ENCODE results near the gene LYPD6. TPM values are rescaled to one million over a fixed set of nuclear protein-coding genes. Genes with fewer than 3 reads are reported as not detected.

LYPD6 gene
- polyA plus RNA-seq, 3 donors from 2014 or later, result 0.10 TPM; not detected in 2

DNA sequence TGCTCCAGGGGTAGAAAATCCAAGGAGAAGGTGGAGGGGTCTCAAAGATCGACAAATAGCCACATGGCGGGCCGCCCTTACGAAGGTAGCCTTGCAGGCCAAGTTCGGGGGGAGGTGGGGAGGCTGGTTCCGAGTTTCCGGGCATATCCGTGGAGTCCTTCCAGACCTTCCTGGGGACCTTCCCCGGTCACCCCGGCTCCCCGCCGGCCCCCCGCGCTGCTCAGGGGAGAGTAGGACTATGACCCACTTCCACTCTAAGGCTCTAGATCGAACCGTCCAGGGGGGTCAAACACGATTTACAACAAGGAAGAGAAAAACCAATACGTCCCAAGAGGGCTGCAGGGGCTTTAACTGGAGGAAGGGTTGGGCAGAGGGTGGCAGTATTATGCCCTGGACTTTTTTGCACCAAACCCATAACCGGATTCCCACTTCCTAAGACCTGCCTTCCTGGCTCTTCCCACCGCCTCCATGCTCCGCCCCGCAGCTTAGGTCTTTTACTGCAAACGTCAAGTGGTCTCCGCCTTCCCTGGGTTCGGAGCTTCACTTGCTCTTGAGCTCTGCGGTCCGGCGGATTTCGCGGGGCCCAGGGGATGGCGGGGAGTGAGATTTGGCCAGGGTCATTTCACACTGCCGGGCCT is 779 bp upstream of the LYPD6 start:
- Mint-ChIP-seq H3K4me1 (peaks cover 0 to 4% of the 10 kb centered on the region in 2 donors), H3K36me3 (peaks cover 0 to 4% (median 0%) of the 10 kb centered on the region in 3 donors), H3K9me3 (peaks cover 0 to 23% (median 11%) of the 10 kb centered on the region in 6 donors), H3K27ac (no peak overlapping the region), H3K27me3 (ENCODE audit: low read depth in 3 of 3) (peaks cover 16 to 27% (median 20%) of the 10 kb centered on the region in 3 donors), H3K4me3 (peak overlapping the region in 3 of 5 donors; percentile 9 to 58 (median 21))
- no peak for DNase-seq

DNA sequence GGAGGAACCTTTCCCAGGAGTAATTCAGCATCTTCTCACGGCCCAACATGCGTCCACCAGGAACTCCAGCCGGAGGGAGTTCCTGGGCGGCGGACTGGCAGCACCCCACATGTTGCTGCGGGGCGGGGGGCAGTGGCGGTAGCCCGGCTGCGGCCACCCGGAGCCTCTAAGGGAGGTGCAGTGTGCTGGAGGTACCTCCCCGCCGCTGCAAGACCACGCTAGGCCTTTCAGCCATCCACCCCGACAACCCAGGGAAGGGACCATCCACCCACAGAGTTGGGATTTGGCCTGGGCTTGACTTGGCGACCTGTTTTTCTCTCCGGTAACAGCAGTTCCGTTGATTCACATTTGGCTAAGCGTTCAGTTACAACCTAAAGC is 625 bp downstream of the LYPD6 start:
- Mint-ChIP-seq H3K36me3 (peaks cover 0 to 4% (median 0%) of the 10 kb centered on the region in 3 donors), H3K27ac (no peak overlapping the region), H3K4me1 (peaks cover 0 to 4% of the 10 kb centered on the region in 2 donors), H3K27me3 (ENCODE audit: low read depth in 3 of 3) (peaks cover 16 to 22% (median 20%) of the 10 kb centered on the region in 3 donors), H3K9me3 (peaks cover 0 to 23% (median 12%) of the 10 kb centered on the region in 6 donors), H3K4me3 (peak overlapping the region in 1 of 5 donors; percentile 43)
- DNase-seq, result no peak

DNA sequence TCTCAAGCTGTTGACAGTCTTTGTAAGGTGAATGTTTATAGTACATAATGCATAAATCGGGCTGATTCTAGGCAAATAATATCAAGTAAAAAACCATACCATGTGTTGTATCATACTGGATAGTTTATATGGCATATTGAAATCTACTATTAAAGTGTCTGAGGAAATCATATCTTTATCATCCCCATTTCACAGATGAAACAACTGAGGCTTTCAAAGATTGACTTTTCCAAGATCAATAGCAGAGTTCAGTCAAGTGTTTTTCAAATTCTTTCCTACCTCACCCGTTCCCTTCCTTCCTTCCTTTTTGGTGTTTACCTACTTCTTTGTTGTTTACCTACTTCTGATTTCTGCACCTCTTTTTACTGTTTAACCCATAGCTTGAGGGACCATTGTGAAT is 2.0 kb downstream of the LYPD6 start:
- Mint-ChIP-seq H3K27ac (no peak overlapping the region), H3K9me3 (peaks cover 0 to 23% (median 11%) of the 10 kb centered on the region in 6 donors), H3K27me3 (ENCODE audit: low read depth in 3 of 3) (peaks cover 17 to 22% (median 20%) of the 10 kb centered on the region in 3 donors), H3K4me1 (peaks cover 0 to 4% of the 10 kb centered on the region in 2 donors), H3K36me3 (peaks cover 0 to 4% (median 0%) of the 10 kb centered on the region in 3 donors), H3K4me3 (no peak overlapping the region)
- DNase-seq, result no peak

DNA sequence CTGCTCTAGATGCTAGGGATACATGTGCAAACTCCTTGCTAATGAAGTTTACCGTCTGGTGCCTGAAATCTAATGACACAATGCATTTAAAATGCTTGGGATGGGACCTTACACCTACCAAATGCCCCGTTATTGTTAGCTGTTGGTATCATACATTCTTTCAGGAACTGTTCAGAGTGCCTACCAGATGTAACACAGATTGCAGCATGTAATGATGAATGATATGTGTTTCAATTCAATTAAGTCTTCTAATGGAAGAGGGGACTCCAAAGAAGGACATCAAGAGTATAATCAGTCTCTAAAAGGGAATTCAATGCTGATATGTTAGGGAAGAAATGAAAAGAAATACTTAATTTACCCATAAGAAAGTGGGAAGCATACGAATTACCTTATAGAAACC is 3.2 kb downstream of the LYPD6 start:
- H3K36me3 Mint-ChIP-seq, result no peaks in the 10 kb centered on the region
- no peak overlapping the region for H3K27ac Mint-ChIP-seq

DNA sequence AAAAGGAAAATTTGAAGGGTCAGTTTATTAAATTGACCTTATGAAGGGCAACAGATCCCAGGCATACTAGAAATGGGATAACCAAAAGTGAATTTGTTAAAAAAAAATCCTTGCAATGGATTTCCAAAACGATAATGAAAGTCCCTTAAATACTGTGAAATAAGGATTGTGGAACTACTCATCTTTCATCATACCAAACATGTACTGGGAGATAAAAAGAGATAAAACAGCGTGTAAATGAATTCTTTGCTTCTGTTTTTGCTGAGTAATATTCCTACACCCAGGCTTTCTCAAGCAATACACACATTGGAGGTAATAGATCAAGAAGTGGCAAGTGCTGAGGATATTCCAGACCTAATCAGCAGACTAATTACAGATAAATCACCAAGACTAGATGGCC is 3.8 kb downstream of the LYPD6 start:
- DNase-seq, result no peak
- Mint-ChIP-seq H3K4me1 (peaks cover 0 to 3% of the 10 kb centered on the region in 2 donors), H3K27ac (no peak overlapping the region), H3K36me3 (no peaks in the 10 kb centered on the region), H3K9me3 (peaks cover 0 to 19% (median 5%) of the 10 kb centered on the region in 6 donors), H3K4me3 (no peak overlapping the region), H3K27me3 (ENCODE audit: low read depth in 3 of 3) (peaks cover 10 to 14% (median 12%) of the 10 kb centered on the region in 3 donors)

More for the DNA sequence above, 3.2 kb downstream of the LYPD6 start:
- Mint-ChIP-seq H3K4me3 (no peak overlapping the region), H3K27me3 (ENCODE audit: low read depth in 3 of 3) (peaks cover 10 to 17% (median 17%) of the 10 kb centered on the region in 3 donors), H3K4me1 (peaks cover 0 to 4% of the 10 kb centered on the region in 2 donors), H3K9me3 (peaks cover 0 to 21% (median 7%) of the 10 kb centered on the region in 6 donors)
- DNase-seq, result no peak

DNA sequence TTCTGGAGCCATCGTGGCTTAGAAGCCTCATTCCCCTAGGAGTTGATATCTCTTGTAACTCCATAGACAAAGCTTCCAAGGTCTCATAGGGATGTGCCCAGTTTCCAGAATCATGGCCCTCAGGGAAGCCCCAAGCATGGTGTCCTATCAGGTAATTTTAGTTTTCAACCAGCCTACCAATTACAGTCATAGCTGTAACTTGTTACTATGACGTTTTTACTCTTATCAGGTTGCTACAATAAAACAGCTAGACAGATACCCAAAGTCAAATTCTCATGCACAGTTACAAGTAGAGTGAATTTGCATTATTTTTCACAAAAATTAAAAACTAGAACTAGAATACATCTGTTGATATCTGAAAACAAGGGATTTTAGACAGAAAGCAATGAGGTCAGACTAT is 8.9 kb downstream of the LYPD6 start:
- no peaks in the 10 kb centered on the region for H3K4me1 Mint-ChIP-seq
- no peak overlapping the region for H3K4me3 Mint-ChIP-seq
- H3K27ac Mint-ChIP-seq, result no peak overlapping the region
- H3K9me3 Mint-ChIP-seq, result peaks cover 0 to 6% (median 3%) of the 10 kb centered on the region in 6 donors
- H3K36me3 Mint-ChIP-seq, result no peaks in the 10 kb centered on the region
- DNase-seq, result no peak
- peaks cover 0 to 5% (median 3%) of the 10 kb centered on the region in 3 donors for H3K27me3 Mint-ChIP-seq (ENCODE audit: low read depth in 3 of 3)

DNA sequence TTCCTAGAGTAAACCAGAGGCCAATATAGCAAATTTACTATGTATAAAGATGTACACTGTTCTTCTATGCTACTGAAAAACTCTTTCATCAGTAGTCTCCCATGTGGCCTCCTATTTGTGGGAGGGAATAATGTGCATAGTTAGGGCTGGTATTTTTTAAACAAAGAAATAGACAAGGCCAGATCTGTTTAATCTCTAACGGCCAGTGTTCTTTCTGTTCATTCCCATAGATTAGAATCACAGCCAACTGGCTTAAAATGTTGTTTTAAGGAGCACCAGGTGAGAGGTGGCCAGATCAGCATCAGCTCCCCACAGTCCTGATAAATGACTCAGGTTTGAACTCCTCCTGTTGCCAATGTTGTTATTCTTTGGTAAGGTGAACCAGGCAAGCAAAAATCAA is 12.1 kb downstream of the LYPD6 start:
- DNase-seq, result no peak
- Mint-ChIP-seq H3K9me3 (peaks cover 0 to 4% (median 0%) of the 10 kb centered on the region in 6 donors), H3K4me3 (no peak overlapping the region), H3K27ac (no peak overlapping the region), H3K4me1 (no peaks in the 10 kb centered on the region), H3K36me3 (no peaks in the 10 kb centered on the region), H3K27me3 (ENCODE audit: low read depth in 3 of 3) (peaks cover 0 to 5% (median 0%) of the 10 kb centered on the region in 3 donors)

DNA sequence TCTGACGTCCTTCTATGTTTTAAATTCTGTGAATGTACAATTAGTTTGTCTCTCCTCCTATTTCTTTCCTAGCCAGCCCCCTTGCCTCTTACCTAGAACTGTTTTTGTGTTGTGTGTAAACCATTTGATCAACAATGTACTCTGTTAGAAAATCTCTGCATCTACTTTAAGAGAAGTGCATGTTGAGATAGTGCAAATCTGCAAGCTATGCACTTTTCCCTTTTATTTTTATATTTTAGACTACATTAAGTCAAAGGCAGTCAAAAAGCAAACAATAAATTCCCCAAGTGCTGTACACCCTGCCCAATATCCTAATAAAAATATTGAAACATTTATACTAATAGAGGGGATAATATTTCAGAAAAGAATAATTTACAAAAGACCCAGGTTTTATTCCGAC is 13.7 kb downstream of the LYPD6 start:
- H3K36me3 Mint-ChIP-seq, result no peaks in the 10 kb centered on the region
- no peak overlapping the region for H3K4me3 Mint-ChIP-seq
- DNase-seq, result no peak
- no peaks in the 10 kb centered on the region for H3K4me1 Mint-ChIP-seq
- peaks cover 0 to 8% (median under 1%) of the 10 kb centered on the region in 3 donors for H3K27me3 Mint-ChIP-seq (ENCODE audit: low read depth in 3 of 3)
- H3K9me3 Mint-ChIP-seq, result peaks cover 0 to 9% (median 4%) of the 10 kb centered on the region in 6 donors
- H3K27ac Mint-ChIP-seq, result no peak overlapping the region

DNA sequence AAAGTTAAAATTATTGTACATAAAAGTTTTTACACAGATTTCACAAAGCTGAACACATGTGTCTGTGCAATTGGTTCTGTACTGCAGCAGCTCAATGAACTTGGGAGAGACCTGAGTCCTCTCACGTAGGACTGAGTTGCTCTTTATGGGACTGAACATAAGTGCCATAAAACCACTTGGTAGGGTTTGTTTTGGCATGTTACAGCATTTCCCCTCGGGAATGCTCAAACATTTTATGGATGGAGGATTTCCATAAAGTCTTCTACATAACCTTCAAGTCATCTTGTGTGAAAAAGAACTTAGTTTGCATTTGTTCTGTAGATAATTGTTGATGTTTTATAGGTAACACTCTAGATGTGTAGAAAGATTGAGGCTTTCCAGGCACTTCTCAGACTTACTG is 15.9 kb downstream of the LYPD6 start:
- H3K36me3 Mint-ChIP-seq, result no peaks in the 10 kb centered on the region
- H3K4me3 Mint-ChIP-seq, result no peak overlapping the region
- peaks cover 0 to 7% (median 4%) of the 10 kb centered on the region in 6 donors for H3K9me3 Mint-ChIP-seq
- H3K27ac Mint-ChIP-seq, result no peak overlapping the region
- DNase-seq, result no peak
- no peaks in the 10 kb centered on the region for H3K4me1 Mint-ChIP-seq
- H3K27me3 Mint-ChIP-seq (ENCODE audit: low read depth in 3 of 3), result peaks cover 0 to 9% (median 2%) of the 10 kb centered on the region in 3 donors

DNA sequence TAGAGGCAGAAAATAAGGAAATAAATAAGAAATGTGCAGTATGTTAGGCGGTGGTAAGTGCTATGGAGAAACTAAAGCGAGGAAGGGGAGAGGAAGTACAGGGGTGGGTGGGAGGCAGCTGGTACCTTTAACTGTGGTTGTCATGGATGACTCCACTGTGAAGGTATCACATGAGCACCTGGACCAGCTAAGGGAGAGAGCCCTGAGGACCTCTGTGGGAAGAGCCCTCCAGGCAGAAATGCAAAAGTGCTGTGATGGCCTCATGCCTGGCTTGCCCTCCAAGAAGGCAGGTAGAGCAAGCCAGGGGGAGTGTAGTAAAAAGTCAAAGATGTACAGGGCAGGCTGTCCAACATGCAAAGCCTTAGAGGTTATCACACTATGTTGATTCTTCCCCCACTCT is 17.9 kb downstream of the LYPD6 start:
- Mint-ChIP-seq H3K27ac (no peak overlapping the region), H3K4me1 (no peaks in the 10 kb centered on the region), H3K36me3 (no peaks in the 10 kb centered on the region)

DNA sequence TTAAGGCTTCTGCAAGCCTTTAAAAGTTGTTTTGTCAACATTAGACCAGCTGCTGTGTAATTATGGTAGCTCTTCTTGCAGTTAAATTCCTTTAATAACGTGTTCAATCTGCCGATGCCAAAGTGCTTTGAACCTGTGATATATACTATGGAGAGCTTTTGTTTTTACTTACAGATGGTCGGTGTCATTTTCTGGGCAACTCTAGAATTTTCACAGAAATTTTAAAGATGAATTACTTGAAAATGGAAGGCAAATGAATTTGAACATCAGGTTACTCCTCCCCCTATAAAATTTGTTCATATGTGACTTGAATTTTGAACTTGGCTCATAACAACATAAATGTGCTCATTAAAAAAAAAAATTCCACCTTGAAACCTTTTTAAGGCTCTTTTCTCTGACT is 23.0 kb downstream of the LYPD6 start:
- Mint-ChIP-seq H3K9me3 (peaks cover 0 to 8% (median 4%) of the 10 kb centered on the region in 6 donors), H3K4me1 (no peaks in the 10 kb centered on the region), H3K27ac (no peak overlapping the region), H3K36me3 (no peaks in the 10 kb centered on the region), H3K4me3 (no peak overlapping the region), H3K27me3 (ENCODE audit: low read depth in 3 of 3) (peaks cover 2 to 4% (median 3%) of the 10 kb centered on the region in 3 donors)
- DNase-seq, result no peak

More for the DNA sequence above, 17.9 kb downstream of the LYPD6 start:
- no peak overlapping the region for H3K4me3 Mint-ChIP-seq
- DNase-seq, result no peak
- H3K9me3 Mint-ChIP-seq, result peaks cover 0 to 9% (median 4%) of the 10 kb centered on the region in 6 donors
- peaks cover 0 to 4% (median 2%) of the 10 kb centered on the region in 3 donors for H3K27me3 Mint-ChIP-seq (ENCODE audit: low read depth in 3 of 3)

DNA sequence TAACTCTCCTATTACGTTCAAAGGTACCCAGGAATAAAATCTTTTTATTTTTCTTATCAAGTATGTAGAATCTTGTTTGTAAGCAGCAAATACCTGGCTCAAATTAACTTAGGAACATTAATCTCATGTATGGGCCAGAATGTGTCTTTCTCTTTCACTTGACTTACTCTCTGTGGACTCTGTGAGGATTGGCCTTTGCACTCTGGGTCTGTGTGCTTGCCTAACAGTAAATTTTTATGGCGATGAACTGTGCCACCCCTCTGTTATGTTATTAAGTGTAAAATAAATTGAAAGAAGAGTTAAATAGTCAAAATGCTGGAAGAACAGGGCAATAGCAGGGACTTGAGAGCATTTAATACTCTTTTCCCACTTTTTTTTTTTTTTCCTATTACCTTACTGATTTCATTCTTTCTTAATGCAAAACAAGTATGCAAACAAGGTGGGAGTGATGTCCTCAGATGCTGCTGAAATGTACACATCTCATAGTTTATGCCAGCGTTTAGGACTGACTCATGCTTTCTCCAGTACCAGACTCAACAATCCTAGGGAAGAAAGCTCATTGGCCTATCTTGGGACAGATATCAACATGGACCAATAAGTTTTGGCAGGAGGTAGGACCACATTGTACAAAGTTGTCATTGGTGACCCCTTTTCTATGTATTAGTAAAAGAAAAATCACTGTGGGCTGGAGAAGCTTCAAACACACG is 25.5 kb downstream of the LYPD6 start:
- H3K27me3 Mint-ChIP-seq (ENCODE audit: low read depth in 3 of 3), result peaks cover 0 to 3% (median 0%) of the 10 kb centered on the region in 3 donors
- H3K4me3 Mint-ChIP-seq, result no peak overlapping the region
- no peak for DNase-seq
- H3K36me3 Mint-ChIP-seq, result no peaks in the 10 kb centered on the region
- no peak overlapping the region for H3K27ac Mint-ChIP-seq
- peaks cover 0 to 4% (median 0%) of the 10 kb centered on the region in 6 donors for H3K9me3 Mint-ChIP-seq
- no peaks in the 10 kb centered on the region for H3K4me1 Mint-ChIP-seq

DNA sequence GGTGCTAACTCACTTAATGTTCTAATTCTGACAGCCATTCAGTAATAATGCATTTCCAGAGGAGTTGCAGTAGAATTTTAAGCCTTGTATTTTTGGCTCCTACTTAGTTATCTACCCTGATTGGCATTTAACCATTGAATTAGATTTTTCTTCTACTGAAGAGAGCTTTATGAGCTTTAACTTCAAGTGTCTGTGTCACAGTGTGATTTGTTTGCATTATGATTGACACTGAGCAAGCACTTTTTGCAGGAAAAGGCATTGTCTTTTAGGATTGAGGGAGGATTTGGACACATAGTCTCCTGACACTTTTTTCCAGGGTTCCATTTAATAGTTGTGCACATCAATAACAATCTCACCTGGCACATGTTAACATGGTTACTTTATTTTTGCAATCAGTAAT is 26.7 kb downstream of the LYPD6 start:
- no peak overlapping the region for H3K27ac Mint-ChIP-seq
- no peaks in the 10 kb centered on the region for H3K4me1 Mint-ChIP-seq
- no peak overlapping the region for H3K4me3 Mint-ChIP-seq
- peaks cover 0 to 6% (median 2%) of the 10 kb centered on the region in 6 donors for H3K9me3 Mint-ChIP-seq
- DNase-seq, result no peak
- no peaks in the 10 kb centered on the region for H3K36me3 Mint-ChIP-seq
- peaks cover 0 to 4% (median 3%) of the 10 kb centered on the region in 3 donors for H3K27me3 Mint-ChIP-seq (ENCODE audit: low read depth in 3 of 3)

DNA sequence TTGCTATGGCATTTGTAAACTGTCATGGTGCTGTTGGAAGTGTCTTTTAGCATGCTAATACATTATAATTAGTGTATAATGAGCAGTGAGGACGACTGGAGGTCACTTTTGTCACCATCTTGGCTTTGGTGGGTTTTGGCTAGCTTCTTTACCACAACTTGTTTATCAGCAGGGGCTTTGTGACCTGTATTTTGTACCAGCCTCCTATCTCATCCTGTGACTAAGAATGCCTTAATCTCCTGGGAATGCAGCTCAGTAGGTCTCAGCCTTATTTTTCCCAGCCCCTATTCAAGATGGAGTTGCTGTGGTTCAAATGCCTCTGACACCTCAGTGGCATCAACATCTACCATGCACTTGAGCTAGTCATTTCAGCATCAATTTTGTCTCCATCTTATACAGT is 29.7 kb downstream of the LYPD6 start:
- peaks cover 0 to 4% (median 3%) of the 10 kb centered on the region in 3 donors for H3K27me3 Mint-ChIP-seq (ENCODE audit: low read depth in 3 of 3)
- no peak for DNase-seq
- H3K4me3 Mint-ChIP-seq, result no peak overlapping the region
- H3K27ac Mint-ChIP-seq, result no peak overlapping the region
- no peaks in the 10 kb centered on the region for H3K4me1 Mint-ChIP-seq
- H3K9me3 Mint-ChIP-seq, result peaks cover 0 to 10% (median 3%) of the 10 kb centered on the region in 6 donors
- H3K36me3 Mint-ChIP-seq, result no peaks in the 10 kb centered on the region
